PC-3 (cell line): ENCODE data around the gene KDM4B.

Experiments
- EZH2 ChIP-seq: fragments of 300-600 bp; sonication (generic); IDR thresholded peaks from one replicate; pipeline ENCODE4 v1.6.1; 2017; ENCODE audit warnings: antibody characterized with exemption, mild to moderate bottlenecking, low read length; ENCODE audit not compliant: unreplicated experiment
- EZH2phosphoT487 ChIP-seq: fragments of 300-600 bp; sonication (generic); IDR thresholded peaks from 2 replicates; pipeline ENCODE4 v1.6.1; 2018; ENCODE audit warnings: mild to moderate bottlenecking, antibody characterized with exemption, low read length, borderline replicate concordance
- TF ChIP-seq, protein P1 (sequence below): fragments of 300-600 bp; sonication (generic); conservative IDR thresholded peaks from 2 replicates; pipeline ENCODE4 v1.5.1; 2017; ENCODE audit warnings: antibody characterized with exemption, low read depth, mild to moderate bottlenecking, low read length

DNA sequence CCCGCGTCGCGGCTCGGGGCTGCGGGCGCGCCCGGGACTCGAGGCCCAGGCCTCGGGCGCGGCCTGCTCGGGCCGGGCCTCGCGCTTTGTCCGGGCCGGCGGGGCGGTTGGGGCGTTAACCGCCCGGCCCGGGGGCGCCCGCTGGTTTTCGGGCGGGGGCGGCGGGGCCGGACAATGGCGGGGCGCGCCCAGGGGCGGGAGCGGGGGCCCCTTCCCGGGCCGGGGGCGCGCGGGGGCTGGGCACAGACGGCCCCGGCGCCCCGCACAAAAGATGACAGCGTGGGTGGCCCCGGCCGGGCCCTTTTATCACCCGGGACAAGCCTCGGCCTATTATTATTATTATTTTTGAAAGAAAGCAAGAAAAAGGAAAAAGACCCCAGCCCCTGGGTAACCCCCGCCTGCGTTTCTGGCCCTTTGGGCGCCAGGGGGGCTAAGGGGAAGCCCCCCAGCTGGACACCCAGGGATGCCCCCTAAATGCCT is 419 bp downstream of the KDM4B start:
- TF ChIP-seq, protein P1, sequence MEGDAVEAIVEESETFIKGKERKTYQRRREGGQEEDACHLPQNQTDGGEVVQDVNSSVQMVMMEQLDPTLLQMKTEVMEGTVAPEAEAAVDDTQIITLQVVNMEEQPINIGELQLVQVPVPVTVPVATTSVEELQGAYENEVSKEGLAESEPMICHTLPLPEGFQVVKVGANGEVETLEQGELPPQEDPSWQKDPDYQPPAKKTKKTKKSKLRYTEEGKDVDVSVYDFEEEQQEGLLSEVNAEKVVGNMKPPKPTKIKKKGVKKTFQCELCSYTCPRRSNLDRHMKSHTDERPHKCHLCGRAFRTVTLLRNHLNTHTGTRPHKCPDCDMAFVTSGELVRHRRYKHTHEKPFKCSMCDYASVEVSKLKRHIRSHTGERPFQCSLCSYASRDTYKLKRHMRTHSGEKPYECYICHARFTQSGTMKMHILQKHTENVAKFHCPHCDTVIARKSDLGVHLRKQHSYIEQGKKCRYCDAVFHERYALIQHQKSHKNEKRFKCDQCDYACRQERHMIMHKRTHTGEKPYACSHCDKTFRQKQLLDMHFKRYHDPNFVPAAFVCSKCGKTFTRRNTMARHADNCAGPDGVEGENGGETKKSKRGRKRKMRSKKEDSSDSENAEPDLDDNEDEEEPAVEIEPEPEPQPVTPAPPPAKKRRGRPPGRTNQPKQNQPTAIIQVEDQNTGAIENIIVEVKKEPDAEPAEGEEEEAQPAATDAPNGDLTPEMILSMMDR: no peak
- TF ChIP-seq EZH2 (no peak), EZH2phosphoT487 (no peak)
